K562 (cell line): ENCODE data around the gene ICAM1. TPM values are rescaled to one million over a fixed set of nuclear protein-coding genes. Genes with fewer than 3 reads are reported as not detected.
A peak's percentile ranks its signal among the peaks of the same experiment; 100 is the strongest.

Source experiments
- CUX1 ChIP-seq: fragments of 200-800 bp; sonication (Bioruptor generic); IDR thresholded peaks from 2 replicates; pipeline ENCODE4 v1.6.1; 2016; ENCODE audit warnings: missing genetic modification characterization, missing compliant biosample characterization
- FOXK1 ChIP-seq: sonication (generic); formaldehyde crosslinking; IDR thresholded peaks from 2 replicates; pipeline ENCODE4 v1.8.0; 2022; ENCODE audit warnings: missing genetic modification reagents, mild to moderate bottlenecking, borderline replicate concordance
- HDAC1 ChIP-seq, 2 experiments: fragments of 450-650 bp; IDR thresholded peaks; 2 replicates each; pipeline ENCODE4 v1.6.1; 2016 to 2017; ENCODE audit warnings: inconsistent platforms in 1 of 2, mild to moderate bottlenecking in 1 of 2, moderate library complexity in 1 of 2
- HDAC6 ChIP-seq: IDR thresholded peaks from 2 replicates; pipeline ENCODE4 v1.6.1; 2012; ENCODE audit warnings: low read depth, mild to moderate bottlenecking, control low read depth, inconsistent platforms, low read length, moderate library complexity
- MAFG ChIP-seq: fragments of 450-650 bp; conservative IDR thresholded peaks from 2 replicates; pipeline ENCODE4 v1.6.1; 2016; ENCODE audit warnings: missing genetic modification characterization, missing compliant biosample characterization
- MAX ChIP-seq: sonication (generic); formaldehyde crosslinking; IDR thresholded peaks from 2 replicates; pipeline ENCODE4 v1.9.0; 2022; ENCODE audit warnings: mild to moderate bottlenecking, missing genetic modification reagents
- MITF ChIP-seq: IDR thresholded peaks from 2 replicates; pipeline ENCODE4 v1.6.1; 2014; ENCODE audit warnings: antibody characterized with exemption
- NBN ChIP-seq: fragments of 450-650 bp; IDR thresholded peaks from 2 replicates; pipeline ENCODE4 v1.6.1; 2016; ENCODE audit warnings: low read depth, mild to moderate bottlenecking
- RCOR1 ChIP-seq, 2 experiments: IDR thresholded peaks; 2 replicates each; pipeline ENCODE4 v1.6.1; 2012; ENCODE audit warnings: low read depth in 2 of 2, low read length in 2 of 2, borderline replicate concordance in 1 of 2, improper control_type of control experiment in 1 of 2
- RNF219 ChIP-seq: fragments of 250-450 bp; sonication (Bioruptor Pico); IDR thresholded peaks from 2 replicates; pipeline ENCODE4 v1.5.0; 2022; ENCODE audit warnings: mild to moderate bottlenecking
- SIN3A ChIP-seq, 2 experiments: fragments of 150-350 bp in 1 of 2; IDR thresholded peaks; 2 replicates each; pipeline ENCODE4 v1.6.1; 2011 to 2016; ENCODE audit warnings: borderline replicate concordance in 2 of 2, low read depth in 2 of 2, low read length in 2 of 2, mild to moderate bottlenecking in 2 of 2, moderate library complexity in 2 of 2; ENCODE audit not compliant: control insufficient read depth in 1 of 2
- THRB ChIP-seq: fragments of 450-650 bp; formaldehyde crosslinking; conservative IDR thresholded peaks from 2 replicates; pipeline ENCODE4 v1.4.0; 2022; ENCODE audit warnings: mild to moderate bottlenecking, missing genetic modification characterization
- YBX1 ChIP-seq: fragments of 450-650 bp; IDR thresholded peaks from 2 replicates; pipeline ENCODE4 v1.7.1; 2016; ENCODE audit warnings: mild to moderate bottlenecking
- ZFPM2 ChIP-seq: fragments of 250-450 bp; sonication (Bioruptor Pico); IDR thresholded peaks from 2 replicates; pipeline ENCODE4 v1.5.1; 2022; ENCODE audit warnings: mild to moderate bottlenecking
- ZNF584 ChIP-seq: fragments of 200-800 bp; sonication (Bioruptor generic); IDR thresholded peaks from 2 replicates; pipeline ENCODE4 v1.6.1; 2016; ENCODE audit warnings: low read depth, mild to moderate bottlenecking, missing genetic modification characterization, missing compliant biosample characterization
- polyA plus RNA-seq, 8 experiments: library from polyadenylated mRNA; depleted of rRNA in 4 of 8; stranded (reverse) in 5 of 8; unstranded in 3 of 8; fragments of >200 nt; fragmentation: Nextera tagmentation in 2 of 8; fragmentation: Illumina TruSeq in 1 of 8; extraction: Ambion mirVana in 2 of 8; extraction: Trizol in 1 of 8; gene quantifications; 2 replicates each; pipeline versions ENCODE4 v1.2.1 to v1.2.3, GENCODE V29; 2011 to 2014; ENCODE audit warnings: inconsistent platforms in 1 of 8, missing spikeins in 1 of 8
- total RNA-seq, 7 experiments: library from RNA; depleted of rRNA in 6 of 7; stranded (reverse); fragments of >200 nt in 6 of 7; fragmentation: Illumina TruSeq in 2 of 7; extraction: Trizol in 2 of 7; gene quantifications; 2 replicates each; pipeline versions ENCODE4 v1.2.1 to v1.2.3, GENCODE V29; 2011 to 2021; ENCODE audit warnings: low replicate concordance in 1 of 7

The ICAM1 gene
- total and polyA plus RNA-seq, 9 of the 15 experiments (the other 6 are each of a cell fraction or from before 2014, with no cell fraction given), result 2.3 to 24.4 (median 13.4) TPM

- TF ChIP-seq MITF (no peak; the same call in 1 of the 2 replicates), HDAC1 (IDR thresholded peaks at IDR 0.05) (peak in 1 of 2 experiments; percentile 82; a peak in 2 of 4 replicates), ZNF584 (CRISPR knock-in tag) (peak; percentile 72; the same call in 1 of the 2 replicates), ZFPM2 (CRISPR knock-in tag) (no peak), THRB (peak; percentile 92), CUX1 (CRISPR knock-in tag) (no peak), MAFG (tag) (no peak), RNF219 (CRISPR knock-in tag) (no peak), SIN3A (IDR thresholded peaks at IDR 0.05; ENCODE audit: borderline replicate concordance in 2 of 2, control insufficient read depth in 1 of 2, low read depth in 2 of 2, low read length in 2 of 2) (no peak), NBN (peak; percentile 59; the same call in 1 of the 2 replicates), HDAC6 (no peak), FOXK1 (no peak), RCOR1 (IDR thresholded peaks at IDR 0.05; ENCODE audit: borderline replicate concordance in 1 of 2, low read depth in 2 of 2, low read length in 2 of 2) (peak; percentile 45 to 67; a peak in 3 of 4 replicates), MAX (CRISPR knock-in tag) (peak; percentile 60; the same call in 1 of the 2 replicates), YBX1 (no peak)
These were observed 28.9 kb downstream of the ICAM1 start (continued) for GRCh38 chr19:10299545-10300458.
